ENCODE results near the gene ABI2.
"Not testable (repeated sequence)": the region's sequence is repeated elsewhere in the genome, so short reads cannot be mapped to it uniquely, and the experiment has no call there.

The ABI2 gene

GRCh38 chr2:203327901-203328759 lies at the start of gene ABI2:
Gene ABI2 (plus strand): TSS chr2:203328394. CDS start chr2:203328515, 121 bp downstream.
- H3K4me3 ChIP-seq (ENCODE audit: low read length) = peak within 1 kb of the TSS; percentile 99
- H2AFZ ChIP-seq (ENCODE audit: low read depth, low read length) = peak within 1 kb of the TSS; percentile 87
- no peaks in the 10 kb centered on the region for H3K36me3 ChIP-seq (ENCODE audit: insufficient read depth, low read length)
- peaks cover 11% of the 10 kb centered on the region for H3K4me1 ChIP-seq (ENCODE audit: insufficient read depth, low read length)
- H3K27me3 ChIP-seq (ENCODE audit: insufficient read depth, low read length) = no peaks in the 10 kb centered on the region
- H3K9me3 ChIP-seq (ENCODE audit: low read length) = no peaks in the 10 kb centered on the region

GRCh38 chr2:203279288-203279687 lies 48.9 kb upstream of the ABI2 start:
- no peaks in the 10 kb centered on the region for H3K4me1 ChIP-seq (ENCODE audit: insufficient read depth, low read length)
- H3K27me3 ChIP-seq (ENCODE audit: insufficient read depth, low read length) = no peaks in the 10 kb centered on the region
- no peak overlapping the region for H2AFZ ChIP-seq (ENCODE audit: low read depth, low read length)
- peaks cover 66% of the 10 kb centered on the region for H3K36me3 ChIP-seq (ENCODE audit: insufficient read depth, low read length)
- no peaks in the 10 kb centered on the region for H3K9me3 ChIP-seq (ENCODE audit: low read length)
- no peak overlapping the region for H3K4me3 ChIP-seq (ENCODE audit: low read length)

GRCh38 chr2:203280428-203281064 lies 47.6 kb upstream of the ABI2 start:
- Histone ChIP-seq H3K9me3 (ENCODE audit: low read length) (no peaks in the 10 kb centered on the region), H3K27me3 (ENCODE audit: insufficient read depth, low read length) (no peaks in the 10 kb centered on the region), H3K4me3 (ENCODE audit: low read length) (no peak overlapping the region), H3K4me1 (ENCODE audit: insufficient read depth, low read length) (no peaks in the 10 kb centered on the region), H2AFZ (ENCODE audit: low read depth, low read length) (no peak overlapping the region), H3K36me3 (ENCODE audit: insufficient read depth, low read length) (peaks cover 70% of the 10 kb centered on the region)

- no peak overlapping the region for H3K4me3 ChIP-seq (ENCODE audit: low read length)
- no peaks in the 10 kb centered on the region for H3K27me3 ChIP-seq (ENCODE audit: insufficient read depth, low read length)
- no peak overlapping the region for H2AFZ ChIP-seq (ENCODE audit: low read depth, low read length)
- H3K36me3 ChIP-seq (ENCODE audit: insufficient read depth, low read length) = peaks cover 82% of the 10 kb centered on the region
- H3K9me3 ChIP-seq (ENCODE audit: low read length) = no peaks in the 10 kb centered on the region
- no peaks in the 10 kb centered on the region for H3K4me1 ChIP-seq (ENCODE audit: insufficient read depth, low read length)
Observed at GRCh38 chr2:203282101-203282500, 46.1 kb upstream of the ABI2 start.

- no peaks in the 10 kb centered on the region for H3K4me1 ChIP-seq (ENCODE audit: insufficient read depth, low read length)
- no peak overlapping the region for H2AFZ ChIP-seq (ENCODE audit: low read depth, low read length)
- peaks cover 49% of the 10 kb centered on the region for H3K36me3 ChIP-seq (ENCODE audit: insufficient read depth, low read length)
Observed at GRCh38 chr2:203286532-203286931, 41.7 kb upstream of the ABI2 start.

GRCh38 chr2:203301667-203302066 lies 26.5 kb upstream of the ABI2 start:
- Histone ChIP-seq H3K27me3 (ENCODE audit: insufficient read depth, low read length) (no peaks in the 10 kb centered on the region), H3K4me3 (ENCODE audit: low read length) (no peak overlapping the region), H2AFZ (ENCODE audit: low read depth, low read length) (no peak overlapping the region), H3K36me3 (ENCODE audit: insufficient read depth, low read length) (peaks cover under 1% of the 10 kb centered on the region), H3K4me1 (ENCODE audit: insufficient read depth, low read length) (peaks cover 10% of the 10 kb centered on the region), H3K9me3 (ENCODE audit: low read length) (no peaks in the 10 kb centered on the region)

More at GRCh38 chr2:203286532-203286931, 41.7 kb upstream of the ABI2 start:
- no peak overlapping the region for H3K4me3 ChIP-seq (ENCODE audit: low read length)
- no peaks in the 10 kb centered on the region for H3K9me3 ChIP-seq (ENCODE audit: low read length)
- no peaks in the 10 kb centered on the region for H3K27me3 ChIP-seq (ENCODE audit: insufficient read depth, low read length)

GRCh38 chr2:203302586-203302985 lies 25.6 kb upstream of the ABI2 start:
- not testable (repeated sequence) for H3K4me3 ChIP-seq (ENCODE audit: low read length); H2AFZ ChIP-seq (ENCODE audit: low read depth, low read length); H3K4me1 ChIP-seq (ENCODE audit: insufficient read depth, low read length); H3K9me3 ChIP-seq (ENCODE audit: low read length); H3K27me3 ChIP-seq (ENCODE audit: insufficient read depth, low read length); H3K36me3 ChIP-seq (ENCODE audit: insufficient read depth, low read length)

GRCh38 chr2:203310688-203311436 lies 17.3 kb upstream of the ABI2 start:
- Histone ChIP-seq H3K36me3 (ENCODE audit: insufficient read depth, low read length) (no peaks in the 10 kb centered on the region), H2AFZ (ENCODE audit: low read depth, low read length) (no peak overlapping the region), H3K27me3 (ENCODE audit: insufficient read depth, low read length) (no peaks in the 10 kb centered on the region), H3K9me3 (ENCODE audit: low read length) (no peaks in the 10 kb centered on the region), H3K4me3 (ENCODE audit: low read length) (no peak overlapping the region), H3K4me1 (ENCODE audit: insufficient read depth, low read length) (no peaks in the 10 kb centered on the region)

- no peak overlapping the region for H2AFZ ChIP-seq (ENCODE audit: low read depth, low read length)
- peaks cover 11% of the 10 kb centered on the region for H3K4me1 ChIP-seq (ENCODE audit: insufficient read depth, low read length)
- H3K9me3 ChIP-seq (ENCODE audit: low read length) = no peaks in the 10 kb centered on the region
- no peak overlapping the region for H3K4me3 ChIP-seq (ENCODE audit: low read length)
- no peaks in the 10 kb centered on the region for H3K36me3 ChIP-seq (ENCODE audit: insufficient read depth, low read length)
- H3K27me3 ChIP-seq (ENCODE audit: insufficient read depth, low read length) = no peaks in the 10 kb centered on the region
Observed at GRCh38 chr2:203326356-203326755, 1.8 kb upstream of the ABI2 start.

GRCh38 chr2:203327582-203327900 lies 653 bp upstream of the ABI2 start:
- Histone ChIP-seq H2AFZ (ENCODE audit: low read depth, low read length) (peak overlapping the region; percentile 24), H3K9me3 (ENCODE audit: low read length) (no peaks in the 10 kb centered on the region), H3K4me3 (ENCODE audit: low read length) (peak overlapping the region; percentile 74), H3K27me3 (ENCODE audit: insufficient read depth, low read length) (no peaks in the 10 kb centered on the region), H3K4me1 (ENCODE audit: insufficient read depth, low read length) (peaks cover 11% of the 10 kb centered on the region), H3K36me3 (ENCODE audit: insufficient read depth, low read length) (no peaks in the 10 kb centered on the region)

- peaks cover 11% of the 10 kb centered on the region for H3K4me1 ChIP-seq (ENCODE audit: insufficient read depth, low read length)
- H3K4me3 ChIP-seq (ENCODE audit: low read length) = peak overlapping the region; percentile 99
- peaks cover 7% of the 10 kb centered on the region for H3K36me3 ChIP-seq (ENCODE audit: insufficient read depth, low read length)
- H3K27me3 ChIP-seq (ENCODE audit: insufficient read depth, low read length) = no peaks in the 10 kb centered on the region
- H2AFZ ChIP-seq (ENCODE audit: low read depth, low read length) = peak overlapping the region; percentile 87
- H3K9me3 ChIP-seq (ENCODE audit: low read length) = no peaks in the 10 kb centered on the region
Observed at GRCh38 chr2:203328760-203329540, 756 bp downstream of the ABI2 start.

- H3K4me3 ChIP-seq (ENCODE audit: low read length) = peak overlapping the region; percentile 99
- H3K27me3 ChIP-seq (ENCODE audit: insufficient read depth, low read length) = no peaks in the 10 kb centered on the region
- no peak overlapping the region for H2AFZ ChIP-seq (ENCODE audit: low read depth, low read length)
- no peaks in the 10 kb centered on the region for H3K9me3 ChIP-seq (ENCODE audit: low read length)
- H3K36me3 ChIP-seq (ENCODE audit: insufficient read depth, low read length) = peaks cover 15% of the 10 kb centered on the region
- peaks cover 11% of the 10 kb centered on the region for H3K4me1 ChIP-seq (ENCODE audit: insufficient read depth, low read length)
Observed at GRCh38 chr2:203330434-203330833, 2.2 kb downstream of the ABI2 start.
